Measurements from ENCODE around the gene DSTN.

DNA sequence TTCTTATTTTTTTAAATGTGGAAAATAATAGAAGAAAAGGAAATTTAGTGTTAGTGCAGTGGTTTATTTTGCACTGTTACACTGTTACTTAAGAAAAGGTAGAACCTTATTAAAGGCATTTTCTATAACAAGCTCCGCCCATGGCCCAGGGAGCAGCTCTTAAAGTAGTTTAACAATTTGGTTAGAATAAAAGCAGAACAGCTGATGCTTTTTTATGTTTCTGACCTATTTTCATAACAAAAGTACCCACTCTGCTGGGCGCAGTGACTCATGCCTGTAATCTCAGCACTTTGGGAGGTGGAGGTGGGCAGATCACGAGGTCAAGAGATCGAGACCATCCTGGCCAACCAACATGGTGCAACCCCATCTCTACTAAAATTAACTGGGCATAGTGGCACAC, 32.6 kb downstream of the DSTN start:
- no peak for TF ChIP-seq POLR2A (IDR thresholded peaks at IDR 0.05; ENCODE audit: low read length)
- TF ChIP-seq GATA1 (IDR thresholded peaks at IDR 0.05; ENCODE audit: low read depth, low read length) = no peak

All from erythroblast (primary cell).